GM19372 (cell line): ENCODE data around the gene DRICH1.
"Not testable (repeated sequence)": the region's sequence is repeated elsewhere in the genome, so short reads cannot be mapped to it uniquely, and the experiment has no call there.

Source experiments
- ATAC-seq: cut with Tn5 transposase; IDR thresholded peaks from one replicate; pipeline ENCODE4 v1.9.1; 2021; ENCODE audit warnings: mild to moderate bottlenecking, low read depth, moderate library complexity; ENCODE audit not compliant: unreplicated experiment

Gene DRICH1

DNA sequence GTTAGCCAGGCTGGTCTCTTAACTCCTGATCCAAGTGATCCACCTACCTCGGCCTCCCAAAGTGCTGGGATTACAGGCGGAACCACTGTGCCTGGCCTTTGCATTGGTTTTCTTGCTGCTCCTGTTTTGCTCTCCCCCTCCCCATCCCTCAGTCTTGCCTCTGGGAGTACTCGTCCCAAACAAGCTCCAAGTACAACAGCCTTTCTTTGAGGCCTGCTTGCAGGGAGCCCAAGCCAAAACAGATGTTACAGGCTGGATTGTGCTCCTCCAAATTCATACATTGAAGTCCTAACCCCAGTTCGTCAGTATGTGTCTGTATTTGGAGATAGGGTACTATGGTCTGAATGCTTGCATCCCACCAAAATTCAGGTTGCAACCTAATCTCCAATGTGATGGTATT is 60.6 kb downstream of the DRICH1 start:
- ATAC-seq = no peak

DNA sequence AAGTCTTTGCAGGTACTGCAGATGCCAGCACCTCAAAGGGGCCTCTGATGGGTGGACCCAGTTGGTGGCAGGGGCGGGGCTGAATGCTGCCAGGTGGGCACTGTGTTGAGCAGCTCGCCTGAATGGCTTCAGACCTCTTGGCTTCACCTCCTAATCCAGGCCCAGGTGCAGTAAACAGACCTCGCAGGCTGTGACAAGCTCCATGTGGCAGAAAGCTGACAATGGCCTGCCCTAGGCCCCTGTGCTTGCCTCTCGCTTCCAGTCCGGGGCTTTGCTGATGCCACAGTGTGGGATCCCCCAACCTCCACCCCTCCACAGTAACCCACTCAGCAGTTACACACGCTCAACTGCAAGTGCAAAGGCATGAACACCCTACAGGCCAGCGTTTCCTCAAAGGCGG is 61.4 kb downstream of the DRICH1 start:
- ATAC-seq = no peak

DNA sequence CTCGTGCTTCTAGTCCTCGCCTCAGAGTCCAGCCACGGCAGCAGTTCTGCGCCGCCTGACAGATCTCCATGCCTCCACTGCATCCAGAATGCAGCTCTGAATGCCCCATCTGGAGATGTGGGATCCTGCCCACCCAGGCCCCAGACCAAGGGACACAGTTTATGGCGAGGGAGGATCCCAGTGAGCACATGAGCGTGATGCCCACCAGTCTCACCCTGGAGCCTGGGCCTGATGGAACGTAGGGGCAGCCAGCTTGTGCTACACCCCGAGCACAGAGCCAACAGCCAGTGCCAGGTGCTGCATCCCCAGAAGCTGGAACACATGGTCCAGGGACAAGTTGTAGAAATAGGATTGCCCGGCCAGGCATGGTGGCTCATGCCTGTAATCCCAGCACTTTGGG is 62.4 kb downstream of the DRICH1 start:
- ATAC-seq = no peak

DNA sequence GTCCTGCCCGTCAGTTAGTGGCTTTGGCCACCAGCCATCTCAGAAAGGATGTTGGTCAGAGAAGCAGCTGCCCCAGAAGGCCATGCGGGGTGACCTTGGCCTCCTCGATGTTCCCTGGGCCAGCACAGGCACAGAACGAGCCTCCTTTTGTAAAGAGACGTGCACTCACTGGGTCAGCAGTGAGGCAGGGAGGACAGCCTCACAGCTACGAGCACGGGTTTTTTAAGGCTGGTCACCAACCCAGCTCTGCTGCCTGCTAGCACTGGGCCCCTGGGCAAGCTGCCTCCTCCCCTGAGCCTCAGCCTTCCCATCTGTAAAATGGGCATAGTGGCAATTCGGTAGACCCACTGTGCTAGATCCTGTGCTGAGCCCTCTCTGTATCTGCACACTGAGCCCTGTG is 62.8 kb downstream of the DRICH1 start:
- ATAC-seq = no peak

DNA sequence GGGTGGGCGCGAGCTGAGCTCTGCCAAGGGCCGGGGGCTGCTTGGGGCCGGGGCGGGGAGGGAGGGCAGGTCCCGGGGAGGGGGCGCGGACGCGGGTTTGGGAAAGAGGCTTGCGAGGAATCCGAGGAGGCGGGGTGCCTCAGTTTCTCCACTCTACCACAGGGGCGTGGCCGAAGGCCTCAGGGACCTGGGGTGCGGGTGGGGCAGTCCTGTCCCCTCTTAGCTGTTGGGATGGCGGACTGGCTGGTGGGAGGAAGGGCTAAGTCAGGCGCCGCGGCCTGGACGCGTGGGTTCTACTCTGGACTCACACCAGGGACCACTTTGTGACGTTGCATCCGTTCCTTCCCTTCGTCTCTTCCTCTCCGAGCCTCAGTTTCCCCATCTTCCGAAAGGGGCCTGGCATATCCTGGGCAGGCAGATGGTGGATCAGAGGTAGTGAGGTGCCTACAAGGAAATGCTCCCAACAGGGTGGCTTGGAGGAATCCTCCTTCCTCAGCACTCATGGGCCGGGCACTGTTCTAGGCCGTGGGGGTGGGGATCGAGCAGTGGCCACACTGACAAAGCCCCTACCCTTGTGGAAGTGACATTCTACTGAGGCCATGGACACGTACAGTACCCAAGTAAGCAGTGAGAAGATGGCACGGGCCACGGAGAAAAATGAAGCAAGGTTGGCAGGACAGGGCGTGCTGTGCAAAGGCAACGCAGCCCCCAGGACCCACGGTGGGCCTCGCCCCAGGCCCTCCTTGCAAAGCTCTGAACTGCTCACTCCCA is 65.2 kb downstream of the DRICH1 start:
- no peak for ATAC-seq

DNA sequence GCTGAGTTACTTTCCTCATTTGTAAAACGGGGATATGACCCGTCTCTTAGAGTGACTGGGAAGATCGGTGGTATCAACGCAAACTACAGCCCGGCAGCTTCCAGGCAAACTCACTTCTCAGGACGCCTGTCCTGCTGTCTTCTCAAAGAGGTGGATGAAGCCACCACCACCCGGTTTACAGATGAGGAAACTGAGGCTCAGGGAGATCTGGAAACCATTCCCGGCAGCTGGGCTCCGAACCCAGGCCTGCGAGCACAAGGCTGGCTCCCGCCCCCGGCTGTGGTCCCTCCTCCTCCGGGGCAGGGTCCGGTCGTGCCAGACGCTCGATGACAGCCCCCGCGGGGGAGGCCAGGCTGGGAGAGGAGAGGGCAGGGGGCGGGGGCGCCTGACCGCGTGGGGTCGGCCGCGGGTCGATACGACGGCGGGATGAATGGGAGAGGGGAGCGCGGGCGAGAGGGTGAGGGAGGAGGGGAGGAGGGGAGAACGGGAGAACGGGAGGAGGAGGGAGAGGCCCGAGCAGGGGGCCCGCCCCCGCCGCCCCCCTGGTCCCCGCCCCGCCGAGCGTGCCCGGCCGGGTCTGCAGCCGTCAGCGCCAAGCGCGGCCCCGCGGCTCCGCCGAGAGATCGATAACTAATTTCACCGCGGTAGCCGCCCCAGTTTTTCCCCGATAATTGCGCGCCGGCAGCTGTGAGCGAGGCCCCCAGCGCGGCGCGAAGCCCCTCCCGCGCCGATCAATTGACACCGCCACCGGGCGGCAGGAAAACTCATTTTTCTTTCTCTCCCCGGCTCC is 66.0 kb downstream of the DRICH1 start:
- no peak for ATAC-seq

DNA sequence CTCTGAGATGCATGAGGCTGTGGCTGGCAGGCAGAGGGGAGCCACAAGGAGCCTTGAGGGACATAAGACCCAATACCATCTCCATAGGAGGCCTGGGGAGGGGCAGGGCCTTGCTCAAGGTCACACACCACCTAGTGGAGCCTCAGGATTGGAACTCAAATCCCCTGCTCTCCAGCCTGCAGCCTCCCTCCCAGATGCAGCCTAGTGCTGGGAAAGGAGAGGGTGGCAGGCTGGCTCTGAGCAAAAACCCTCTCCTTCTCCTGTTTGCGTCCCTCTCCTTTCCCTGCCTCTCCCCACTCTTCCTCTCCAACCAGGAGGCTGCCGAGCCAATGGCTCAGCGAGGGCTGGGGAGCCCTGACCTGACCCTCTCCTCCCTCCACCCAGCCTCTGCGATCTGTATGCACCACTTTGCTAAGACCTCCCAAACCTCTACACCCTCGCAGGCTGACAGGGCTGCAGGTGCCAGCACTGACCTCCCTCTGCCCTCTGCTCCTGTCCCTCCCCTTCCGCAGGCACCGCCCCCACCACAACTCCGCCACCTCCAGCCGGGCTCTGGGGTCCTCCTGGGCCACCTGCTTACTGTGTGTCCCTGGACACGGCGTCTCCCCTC is 66.7 kb downstream of the DRICH1 start:
- ATAC-seq = no peak

DNA sequence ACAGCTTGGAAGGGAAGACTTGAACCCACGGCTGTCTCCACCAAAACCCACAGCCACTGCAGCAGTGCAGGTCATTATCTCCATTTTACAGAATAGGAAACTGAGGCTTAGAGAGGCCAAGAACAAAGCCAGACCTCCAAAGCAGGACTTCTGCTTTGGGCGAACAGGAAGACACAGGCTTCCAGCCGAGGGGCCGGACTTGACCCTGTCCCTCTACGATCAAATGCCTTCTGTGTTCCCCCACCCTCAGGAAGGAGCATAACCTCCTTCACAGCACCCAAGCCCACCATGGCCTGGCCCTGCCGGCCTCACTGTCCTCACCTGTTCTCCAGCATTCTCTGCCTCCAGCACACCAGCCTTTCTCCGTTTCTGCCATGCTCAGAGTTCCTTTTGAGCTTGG is 67.8 kb downstream of the DRICH1 start:
- no peak for ATAC-seq

DNA sequence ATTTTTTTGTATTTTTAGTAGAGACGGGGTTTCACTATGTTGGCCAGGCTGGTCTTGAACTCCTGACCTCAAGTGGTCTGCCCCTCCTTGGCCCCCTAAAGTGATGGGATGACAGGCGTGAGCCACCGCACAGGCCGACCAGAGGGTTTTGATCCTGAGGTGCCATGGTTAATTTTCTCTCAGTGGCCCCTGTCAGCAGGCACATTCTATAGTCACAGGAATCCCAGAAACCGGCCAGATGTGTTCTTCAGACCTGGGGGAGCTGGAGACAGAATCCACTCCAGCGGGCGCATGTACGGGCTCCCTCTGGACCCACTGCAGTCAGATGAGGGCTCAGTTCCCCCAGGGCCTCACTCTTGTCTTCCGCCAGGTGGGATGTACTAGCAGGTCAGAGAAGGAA is 69.0 kb downstream of the DRICH1 start:
- ATAC-seq = no peak

DNA sequence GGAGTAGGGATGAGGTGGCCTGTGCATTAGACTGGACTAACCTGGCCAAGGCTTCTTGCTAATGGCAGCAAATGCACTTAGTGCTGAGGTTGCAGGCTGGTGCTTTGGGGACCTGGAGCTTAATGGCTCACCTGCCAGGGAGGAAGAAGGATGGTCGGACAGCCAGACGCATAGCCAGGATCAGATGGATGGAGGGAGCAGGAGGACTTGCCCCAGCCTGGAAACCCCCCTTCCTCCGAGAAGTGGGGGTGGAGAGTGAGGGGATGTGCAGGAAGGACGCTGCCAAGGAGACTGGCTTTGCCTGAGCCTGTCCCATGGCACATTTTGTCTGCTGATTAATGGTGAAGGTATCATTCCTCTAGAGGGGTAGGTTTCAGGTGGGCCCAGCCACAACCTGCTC is 69.9 kb downstream of the DRICH1 start:
- ATAC-seq = no peak

DNA sequence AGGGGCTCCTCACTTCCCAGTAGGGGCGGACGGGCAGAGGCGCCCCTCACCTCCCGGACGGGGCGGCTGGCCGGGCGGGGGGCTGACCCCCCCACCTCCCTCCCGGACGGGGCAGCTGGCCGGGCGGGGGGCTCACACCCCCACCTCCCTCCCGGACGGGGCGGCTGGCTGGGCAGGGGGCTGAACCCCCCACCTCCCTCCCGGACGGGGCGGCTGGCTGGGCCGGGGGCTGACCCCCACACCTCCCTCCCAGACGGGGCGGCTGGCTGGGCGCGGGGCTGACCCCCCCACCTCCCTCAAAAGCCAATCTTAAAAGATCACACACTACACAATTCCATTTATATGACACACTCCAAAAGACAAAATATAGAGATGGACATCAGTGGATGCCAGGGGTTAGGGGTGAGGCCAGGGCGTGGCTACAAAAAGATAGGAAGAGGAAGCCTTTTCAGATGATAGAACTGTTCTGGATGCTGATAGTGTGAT is 71.1 kb downstream of the DRICH1 start:
- ATAC-seq = not testable (repeated sequence)

DNA sequence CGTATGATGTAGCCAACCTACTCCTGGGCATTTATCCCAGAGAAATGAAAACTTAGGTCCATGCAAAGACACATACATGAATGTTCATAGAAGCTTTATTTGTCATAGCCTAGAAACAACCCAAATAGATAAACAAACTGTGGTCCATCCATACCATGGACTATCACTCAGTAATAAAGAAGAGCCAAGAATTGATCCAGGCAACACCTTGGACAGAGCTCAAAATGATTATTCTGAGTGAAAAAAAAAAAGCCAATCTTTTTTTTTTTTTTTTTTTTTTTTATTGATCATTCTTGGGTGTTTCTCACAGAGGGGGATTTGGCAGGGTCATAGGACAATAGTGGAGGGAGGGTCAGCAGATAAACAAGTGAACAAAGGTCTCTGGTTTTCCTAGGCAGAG is 71.9 kb downstream of the DRICH1 start:
- not testable (repeated sequence) for ATAC-seq
